Uterus (tissue), 2 donors: Measurements from ENCODE around the gene TRAF3.

ENCODE experiments used
- CTCF ChIP-seq, 4 experiments: fragments of 200-600 bp in 2 of 4; fragments of 450-650 bp in 2 of 4; sonication (generic) in 2 of 4; IDR thresholded peaks; one replicate each; pipeline ENCODE4 v1.5.1; 2016 to 2019; ENCODE audit warnings: antibody characterized with exemption in 4 of 4, mild to moderate bottlenecking in 2 of 4, moderate library complexity in 1 of 4
- POLR2A ChIP-seq, 2 donors: fragments of 450-650 bp; IDR thresholded peaks; one replicate each; pipeline ENCODE4 v1.6.1; 2016; ENCODE audit warnings: antibody characterized with exemption in 2 of 2, mild to moderate bottlenecking in 1 of 2, moderate library complexity in 1 of 2

- TF ChIP-seq CTCF (IDR thresholded peaks at IDR 0.05), result no peak
- TF ChIP-seq POLR2A (IDR thresholded peaks at IDR 0.05), result no peak
Observed at GRCh38 chr14:102798926-102799325, 21.7 kb downstream of the TRAF3 start.
